Body of pancreas (tissue), 4 donors: ENCODE data around the gene ZNF134. TPM values are rescaled to one million over a fixed set of nuclear protein-coding genes. Genes with fewer than 3 reads are reported as not detected.

ENCODE experiments used
- ATAC-seq: fragments of 150-250 bp; one replicate; pipeline ENCODE4 v1.9.1; 2016
- DNase-seq, 4 donors: peaks; one replicate each; pipeline ENCODE4 v3.0.0-alpha.2; 2019
- H3K27ac ChIP-seq, 4 donors: fragments of 200-600 bp; sonication (generic); 1 replicate in 3 of 4; 2 replicates in 1 of 4; pipeline versions ENCODE4 v1.5.1 to v1.6.1; 2016 to 2019; ENCODE audit warnings: mild to moderate bottlenecking in 1 of 4, mixed read lengths in 1 of 4, moderate library complexity in 1 of 4
- H3K27me3 ChIP-seq, 2 donors: fragments of 200-600 bp; sonication (generic); one replicate each; pipeline ENCODE4 v1.6.0; 2016; ENCODE audit warnings: mild to moderate bottlenecking in 1 of 2
- H3K36me3 ChIP-seq, 2 donors: fragments of 200-600 bp; sonication (generic); replicated peaks in 1 of 2; 2 replicates each; pipeline ENCODE4 v1.5.1; 2016; ENCODE audit warnings: low read depth in 2 of 2; ENCODE audit not compliant: insufficient read depth in 1 of 2
- H3K4me1 ChIP-seq: fragments of 200-600 bp; sonication (generic); one replicate; pipeline ENCODE4 v1.6.0; 2016
- H3K4me3 ChIP-seq, 2 donors: fragments of 200-600 bp; sonication (generic); 1 replicate in 1 of 2; 2 replicates in 1 of 2; pipeline ENCODE4 v1.5.1; 2016 to 2019
- H3K9me3 ChIP-seq, 3 donors: fragments of 200-600 bp; sonication (generic); 1 replicate in 2 of 3; 2 replicates in 1 of 3; pipeline ENCODE4 v1.5.1; 2016
- POLR2A ChIP-seq, 3 donors: fragments of 450-650 bp; IDR thresholded peaks; one replicate each; pipeline ENCODE4 v1.6.1; 2016; ENCODE audit warnings: antibody characterized with exemption in 3 of 3, mild to moderate bottlenecking in 2 of 3
- WGBS, 2 donors: methylation state at CpG; one replicate each; pipeline ENCODE4 v1.1.5; 2017; 5-methylcytosine and 5-hydroxymethylcytosine counted together
- intact Hi-C: fragments of 100-400 bp; cut with DNase I; formaldehyde crosslinking; loops from one replicate; pipeline ENCODE4 v1.15.1; 2023
- total RNA-seq, 2 donors: library from RNA; depleted of rRNA; stranded (reverse); fragments of >200 nt; gene quantifications; one replicate each; pipeline ENCODE4 v1.1.0, GENCODE V29; 2016
- TF ChIP-seq, protein P1 (sequence below), 7 experiments: fragments of 450-650 bp in 4 of 7; fragments of 200-600 bp in 3 of 7; sonication (generic) in 3 of 7; IDR thresholded peaks; one replicate each; pipeline ENCODE4 v1.5.1; 2016 to 2019; ENCODE audit warnings: antibody characterized with exemption in 7 of 7

Gene ZNF134
- total RNA-seq, 2 donors from 2014 or later: 6.6 to 10.9 TPM

GRCh38 chr19:57668635-57669034 lies 54.6 kb downstream of the ZNF134 start, which contains the start of gene ZSCAN4:
Gene ZSCAN4, plus strand, starts transcription at chr19:57668935. Its CDS starts 7,211 bp downstream, at chr19:57676146.
- H3K9me3 ChIP-seq: no peaks in the 10 kb centered on the region
- H3K36me3 ChIP-seq: no peaks in the 10 kb centered on the region
- intact Hi-C loops: no loop called here
- peaks cover 0 to 7% of the 10 kb centered on the region in 2 donors for H3K27me3 ChIP-seq
- peaks cover 10% of the 10 kb centered on the region for H3K4me1 ChIP-seq
- ATAC-seq: no peak
- TF ChIP-seq, protein P1, sequence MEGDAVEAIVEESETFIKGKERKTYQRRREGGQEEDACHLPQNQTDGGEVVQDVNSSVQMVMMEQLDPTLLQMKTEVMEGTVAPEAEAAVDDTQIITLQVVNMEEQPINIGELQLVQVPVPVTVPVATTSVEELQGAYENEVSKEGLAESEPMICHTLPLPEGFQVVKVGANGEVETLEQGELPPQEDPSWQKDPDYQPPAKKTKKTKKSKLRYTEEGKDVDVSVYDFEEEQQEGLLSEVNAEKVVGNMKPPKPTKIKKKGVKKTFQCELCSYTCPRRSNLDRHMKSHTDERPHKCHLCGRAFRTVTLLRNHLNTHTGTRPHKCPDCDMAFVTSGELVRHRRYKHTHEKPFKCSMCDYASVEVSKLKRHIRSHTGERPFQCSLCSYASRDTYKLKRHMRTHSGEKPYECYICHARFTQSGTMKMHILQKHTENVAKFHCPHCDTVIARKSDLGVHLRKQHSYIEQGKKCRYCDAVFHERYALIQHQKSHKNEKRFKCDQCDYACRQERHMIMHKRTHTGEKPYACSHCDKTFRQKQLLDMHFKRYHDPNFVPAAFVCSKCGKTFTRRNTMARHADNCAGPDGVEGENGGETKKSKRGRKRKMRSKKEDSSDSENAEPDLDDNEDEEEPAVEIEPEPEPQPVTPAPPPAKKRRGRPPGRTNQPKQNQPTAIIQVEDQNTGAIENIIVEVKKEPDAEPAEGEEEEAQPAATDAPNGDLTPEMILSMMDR (IDR thresholded peaks at IDR 0.05): no peak
- no peak for TF ChIP-seq POLR2A (IDR thresholded peaks at IDR 0.05)
- no peak within 1 kb of the TSS for H3K27ac ChIP-seq
- 73 to 81% methylated on average over 2 of the region's 2 CpGs for WGBS, 2 donors
- DNase-seq: no peak
- H3K4me3 ChIP-seq: no peak within 1 kb of the TSS

- 45 to 58% methylated on average over 7 of the region's 7 CpGs for WGBS, 2 donors
- peaks cover 0 to 4% (median 0%) of the 10 kb centered on the region in 3 donors for H3K9me3 ChIP-seq
- intact Hi-C loops: no loop called here
- no peak overlapping the region for H3K4me3 ChIP-seq
- no peak for DNase-seq
- no peaks in the 10 kb centered on the region for H3K27me3 ChIP-seq
- TF ChIP-seq, protein P1 (IDR thresholded peaks at IDR 0.05): no peak
- no peak for TF ChIP-seq POLR2A (IDR thresholded peaks at IDR 0.05)
- ATAC-seq: no peak
- H3K36me3 ChIP-seq: no peaks in the 10 kb centered on the region
- H3K4me1 ChIP-seq: no peaks in the 10 kb centered on the region
- no peak overlapping the region for H3K27ac ChIP-seq
These were observed 57.3 kb downstream of the ZNF134 start for GRCh38 chr19:57671124-57671895.

DNA sequence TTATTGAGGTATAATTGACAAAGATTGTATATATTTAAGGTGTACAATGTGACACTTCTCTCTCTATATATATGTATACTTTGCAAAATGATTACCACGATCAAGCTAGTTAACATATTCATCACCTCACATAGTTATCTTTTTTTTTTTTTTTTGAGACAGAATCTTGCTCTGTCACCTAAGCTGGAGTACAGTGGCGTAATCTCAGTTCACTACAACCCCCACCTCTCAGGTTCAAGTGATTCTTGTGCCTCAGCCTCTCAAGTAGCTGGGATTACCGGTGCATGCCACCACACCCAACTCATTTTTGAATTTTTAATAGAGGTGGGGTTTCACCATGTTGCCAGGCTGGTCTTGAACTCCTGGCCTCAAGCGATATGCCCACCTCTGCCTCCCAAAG lies 58.4 kb downstream of the ZNF134 start:
- TF ChIP-seq POLR2A (IDR thresholded peaks at IDR 0.05): no peak
- TF ChIP-seq, protein P1 (IDR thresholded peaks at IDR 0.05): no peak
- H3K4me3 ChIP-seq: no peak overlapping the region
- peaks cover 0 to 4% (median 0%) of the 10 kb centered on the region in 3 donors for H3K9me3 ChIP-seq
- no peak for DNase-seq
- no peaks in the 10 kb centered on the region for H3K36me3 ChIP-seq
- no peaks in the 10 kb centered on the region for H3K27me3 ChIP-seq
- intact Hi-C loops: no loop called here
- WGBS, 2 donors: 61 to 70% methylated on average over 4 of the region's 4 CpGs
- ATAC-seq: no peak
- H3K27ac ChIP-seq: no peak overlapping the region
- H3K4me1 ChIP-seq: no peaks in the 10 kb centered on the region

Other genes with a start within 250 kb of the ZNF134 start
- gene ZNF548, start 224.4 kb upstream of the ZNF134 start, total RNA-seq: 1 to 10 TPM; 6.6 to 7.5 TPM
- gene ZNF17, start 203.1 kb upstream of the ZNF134 start, total RNA-seq: 1 to 10 TPM; 3.6 to 9.1 TPM
- gene ZNF749, start 178.9 kb upstream of the ZNF134 start, total RNA-seq: 10 to 100 TPM in 1 of 2 donors, 1 to 10 TPM in 1; 1.8 to 17.8 TPM
- gene VN1R1, start 157.1 kb upstream of the ZNF134 start, total RNA-seq: under 1 TPM in 1 of 2 donors, not detected in 1; 0.78 TPM
- gene ZNF772, start 136.7 kb upstream of the ZNF134 start, total RNA-seq: 1 to 10 TPM; 2.9 to 7.9 TPM
- 10 to 100 TPM in 1 of 2 donors, 1 to 10 TPM in 1; 8.6 to 21.3 TPM for gene ZNF419, start 126.5 kb upstream of the ZNF134 start, total RNA-seq
- 1 to 10 TPM; 1.6 to 2.0 TPM for gene ZNF773, start 114.3 kb upstream of the ZNF134 start, total RNA-seq
- gene ZNF549, start 86.9 kb upstream of the ZNF134 start, total RNA-seq: 1 to 10 TPM in 1 of 2 donors, under 1 TPM in 1; 0.66 to 2.3 TPM
- 1 to 10 TPM; 4.9 to 5.7 TPM for gene ZNF550, start 54.4 kb upstream of the ZNF134 start, total RNA-seq
- gene ZNF416, start 35.3 kb upstream of the ZNF134 start, total RNA-seq: 1 to 10 TPM in 1 of 2 donors, under 1 TPM in 1; 0.66 to 2.1 TPM
- gene ZIK1, start 30.1 kb upstream of the ZNF134 start, total RNA-seq: 1 to 10 TPM in 1 of 2 donors, under 1 TPM in 1; 0.78 to 3.3 TPM
- gene ZNF530, start 14.4 kb upstream of the ZNF134 start, total RNA-seq: 1 to 10 TPM in 1 of 2 donors, under 1 TPM in 1; 0.78 to 2.6 TPM
- 1 to 10 TPM; 3.6 to 9.9 TPM for gene ZNF211, start 18.9 kb downstream of the ZNF134 start, total RNA-seq
- gene ZSCAN4, start 54.7 kb downstream of the ZNF134 start, total RNA-seq: not detected
- 1 to 10 TPM; 2.3 to 2.9 TPM for gene ZNF551, start 67.7 kb downstream of the ZNF134 start, total RNA-seq
- gene ZNF154, start 95.0 kb downstream of the ZNF134 start, total RNA-seq: 1 to 10 TPM; 2.1 to 2.6 TPM
- gene ZNF671, start 113.4 kb downstream of the ZNF134 start, total RNA-seq: 1 to 10 TPM; 2.1 to 3.3 TPM
- 1 to 10 TPM; 4.3 to 8.8 TPM for gene ZNF776, start 132.6 kb downstream of the ZNF134 start, total RNA-seq
- gene ZNF586, start 155.4 kb downstream of the ZNF134 start, total RNA-seq: 10 to 100 TPM in 1 of 2 donors, 1 to 10 TPM in 1; 4.2 to 33.6 TPM
- gene ZNF552, start 200.7 kb downstream of the ZNF134 start, total RNA-seq: 10 to 100 TPM in 1 of 2 donors, 1 to 10 TPM in 1; 9.6 to 71.5 TPM
- 10 to 100 TPM; 18.7 to 36.6 TPM for gene ZNF587B, start 216.1 kb downstream of the ZNF134 start, total RNA-seq
- gene ZNF587, start 235.6 kb downstream of the ZNF134 start, total RNA-seq: 10 to 100 TPM; 13.7 to 20.1 TPM